DOHH2 (cell line): Measurements from ENCODE around the gene BNC2.

Source experiments
- CTCF ChIP-seq: fragments of 200-600 bp; sonication (generic); IDR thresholded peaks from one replicate; pipeline ENCODE4 v1.5.1; 2014; ENCODE audit warnings: antibody characterized with exemption, mild to moderate bottlenecking, low read depth, low read length; ENCODE audit not compliant: poor library complexity, severe bottlenecking
- EZH2phosphoT487 ChIP-seq: fragments of 200-600 bp; sonication (generic); IDR thresholded peaks from 2 replicates; pipeline ENCODE4 v1.6.1; 2017; ENCODE audit warnings: borderline replicate concordance, mild to moderate bottlenecking, antibody characterized with exemption, low read length, moderate library complexity, mixed read lengths

- no peak for TF ChIP-seq CTCF
- TF ChIP-seq EZH2phosphoT487: no peak
Observed at GRCh38 chr9:16720386-16720785, 150.1 kb downstream of the BNC2 start.
